Measurements from ENCODE around the gene AKAP9. TPM values are rescaled to one million over a fixed set of nuclear protein-coding genes. Genes with fewer than 3 reads are reported as not detected.

AKAP9 gene
- total and polyA plus RNA-seq, 9 of the 15 experiments (the other 6 are each of a cell fraction or from before 2014, with no cell fraction given): 25.5 to 80.9 (median 46.3) TPM

- no peak for TF ChIP-seq ZBTB43 (CRISPR knock-in tag; IDR thresholded peaks at IDR 0.05)
- TF ChIP-seq CCAR2 (IDR thresholded peaks at IDR 0.05; ENCODE audit: low read depth, low read length): no peak
- TF ChIP-seq ZNF12 (CRISPR knock-in tag; IDR thresholded peaks at IDR 0.05): no peak; the same call in none of the 2 replicates
- peak in 1 of 2 experiments; percentile 25; a peak in 1 of 4 replicates for TF ChIP-seq RCOR1 (IDR thresholded peaks at IDR 0.05; ENCODE audit: borderline replicate concordance in 1 of 2, low read depth in 2 of 2, low read length in 2 of 2)
- TF ChIP-seq ILK (tag; IDR thresholded peaks at IDR 0.05; ENCODE audit: borderline replicate concordance, low read depth): no peak
- TF ChIP-seq PYGO2 (tag; IDR thresholded peaks at IDR 0.05): no peak
- 0 out of 2 replicates have a peak, but pooled peaks have one; percentile 3 for TF ChIP-seq ARID2 (IDR thresholded peaks at IDR 0.05)
- peak; percentile 83; the same call in 1 of the 2 replicates for TF ChIP-seq NKRF (IDR thresholded peaks at IDR 0.05; ENCODE audit: borderline replicate concordance)
- no peak for TF ChIP-seq ZNF3 (CRISPR knock-in tag; IDR thresholded peaks at IDR 0.05)
- TF ChIP-seq TSC22D4 (tag; IDR thresholded peaks at IDR 0.05): no peak
- peak; percentile 26; the same call in 1 of the 2 replicates for TF ChIP-seq CBX5 (IDR thresholded peaks at IDR 0.05; ENCODE audit: borderline replicate concordance, low read depth)
- TF ChIP-seq RFX1 (IDR thresholded peaks at IDR 0.05): no peak
- TF ChIP-seq NFXL1 (CRISPR knock-in tag; IDR thresholded peaks at IDR 0.05): no peak
- no peak for TF ChIP-seq NR4A1 (CRISPR knock-in tag; IDR thresholded peaks at IDR 0.05)
- TF ChIP-seq NR4A1 (tag; IDR thresholded peaks at IDR 0.05): no peak
- no peak for TF ChIP-seq PRMT5 (CRISPR knock-in tag; IDR thresholded peaks at IDR 0.05)
- TF ChIP-seq FOXK1 (CRISPR knock-in tag; IDR thresholded peaks at IDR 0.05; ENCODE audit: borderline replicate concordance): peak; percentile 1; the same call in 1 of the 2 replicates
- peak; percentile 69 for TF ChIP-seq NR2C1 (IDR thresholded peaks at IDR 0.05)
- peak; percentile 60 for TF ChIP-seq NR2C1 (tag; IDR thresholded peaks at IDR 0.05)
- 0 out of 2 replicates have a peak, but pooled peaks have one; percentile 85 for TF ChIP-seq CBFB (CRISPR knock-in tag; IDR thresholded peaks at IDR 0.05)
- TF ChIP-seq ELK3 (CRISPR knock-in tag; IDR thresholded peaks at IDR 0.05): no peak
- TF ChIP-seq MYNN (IDR thresholded peaks at IDR 0.05): peak; percentile 78
- TF ChIP-seq MYNN (CRISPR knock-in tag; IDR thresholded peaks at IDR 0.05): no peak
- no peak for TF ChIP-seq ZC3H11A (IDR thresholded peaks at IDR 0.05; ENCODE audit: low read depth, low read length)
- peak; percentile 59 for TF ChIP-seq USF1 (CRISPR knock-in tag; IDR thresholded peaks at IDR 0.05)
- TF ChIP-seq ESRRA (IDR thresholded peaks at IDR 0.05; ENCODE audit: borderline replicate concordance, low read depth): peak; percentile 84; the same call in 1 of the 2 replicates
These were observed 193.8 kb downstream of the AKAP9 start, which contains the start of gene CYP51A1 (continued) for GRCh38 chr7:92134271-92135051.
